GM18526 (cell line): Measurements from ENCODE around the gene RORC.

Source experiments
- POLR2A ChIP-seq: IDR thresholded peaks from 3 replicates; pipeline ENCODE4 v1.6.1; 2011; ENCODE audit not compliant: insufficient read length; ENCODE audit errors: extremely low read depth

RORC gene

DNA sequence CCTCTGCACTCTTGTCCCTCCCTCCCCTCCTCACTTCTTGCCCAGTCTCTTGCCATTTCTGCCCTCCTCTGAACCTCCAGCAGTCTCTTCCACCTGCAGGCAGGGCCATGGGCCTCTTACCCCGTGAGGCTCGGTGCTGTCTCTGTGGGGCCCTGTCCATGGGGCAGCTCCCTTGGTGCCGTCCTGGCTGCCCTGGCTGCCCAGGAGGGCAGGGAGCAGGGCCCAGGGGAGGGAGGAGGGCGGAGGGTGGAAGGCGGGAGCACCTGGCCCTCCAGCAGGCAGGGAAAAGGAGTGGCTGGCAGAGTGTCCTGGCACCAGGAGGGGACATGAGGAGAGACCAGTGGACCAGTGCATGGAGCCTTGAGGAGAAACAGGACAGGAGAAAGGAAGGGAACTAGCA is at the start of gene RORC:
Gene RORC (minus strand): TSS at position 198 of the 400 bp plus-strand sequence. CDS start 38 bp downstream, at position 160.
- TF ChIP-seq POLR2A: no peak

- TF ChIP-seq POLR2A: no peak
Observed at GRCh38 chr1:151875419-151876097, 44.0 kb upstream of the RORC start.

DNA sequence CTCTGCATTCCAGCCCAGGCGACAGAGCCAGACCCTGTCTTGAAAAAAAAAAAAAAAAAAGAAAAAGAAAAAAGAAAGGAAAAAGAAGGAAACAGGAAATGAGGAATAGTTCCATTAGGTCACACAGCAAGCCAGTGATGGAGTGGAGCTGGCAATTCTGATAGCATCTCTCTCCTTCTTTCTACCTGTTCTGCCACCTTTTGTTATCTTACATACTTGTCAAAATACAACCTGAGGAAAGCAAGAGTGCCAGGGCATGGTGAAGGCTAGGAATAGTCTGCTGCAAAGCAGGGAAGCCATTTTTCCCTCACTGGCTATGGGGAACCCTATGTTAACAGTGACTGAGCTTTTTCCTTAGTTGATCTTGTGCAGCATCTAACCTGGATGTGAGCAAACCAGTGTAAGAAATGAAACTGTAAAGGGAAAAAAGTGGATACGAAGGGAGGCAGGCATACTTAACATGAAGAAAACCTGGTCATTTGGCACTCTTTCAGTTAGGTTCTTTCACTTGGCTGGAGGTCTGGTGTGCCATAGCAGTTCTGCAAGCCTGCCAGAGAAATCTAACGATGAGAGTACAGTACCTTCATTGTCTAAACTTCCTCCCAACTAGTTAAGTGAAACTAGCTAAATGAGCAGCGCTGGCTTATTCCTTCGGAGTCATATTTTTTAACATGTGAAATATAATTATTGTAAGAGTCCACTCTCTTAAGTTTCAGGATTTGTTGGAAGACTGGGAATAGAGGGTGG is 39.9 kb upstream of the RORC start:
- TF ChIP-seq POLR2A: no peak

- TF ChIP-seq POLR2A: no peak
Observed at GRCh38 chr1:151868486-151868885, 36.9 kb upstream of the RORC start.

- TF ChIP-seq POLR2A: no peak
Observed at GRCh38 chr1:151867765-151868411, 36.3 kb upstream of the RORC start.

GRCh38 chr1:151867321-151867720 is 35.7 kb upstream of the RORC start:
- no peak for TF ChIP-seq POLR2A

DNA sequence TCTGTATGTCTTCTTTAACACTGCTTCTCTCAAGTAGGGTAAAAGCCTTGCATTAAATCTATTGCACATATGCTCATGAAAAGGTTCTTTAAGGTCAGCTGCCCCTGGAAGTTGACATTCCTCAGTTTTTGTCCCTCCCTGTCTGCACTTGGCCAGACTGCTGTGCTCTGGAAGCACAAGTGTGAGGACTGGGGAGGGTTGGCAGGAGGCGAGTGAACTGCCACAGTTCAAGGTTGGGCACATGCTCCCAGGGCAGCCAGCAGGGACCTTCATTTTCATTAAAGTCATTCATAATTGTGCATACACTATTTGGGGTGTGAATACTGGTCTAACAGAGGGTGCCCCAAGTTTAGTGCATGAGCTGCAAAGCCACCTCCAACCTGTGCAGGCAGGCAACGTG is 32.8 kb upstream of the RORC start:
- TF ChIP-seq POLR2A: no peak

DNA sequence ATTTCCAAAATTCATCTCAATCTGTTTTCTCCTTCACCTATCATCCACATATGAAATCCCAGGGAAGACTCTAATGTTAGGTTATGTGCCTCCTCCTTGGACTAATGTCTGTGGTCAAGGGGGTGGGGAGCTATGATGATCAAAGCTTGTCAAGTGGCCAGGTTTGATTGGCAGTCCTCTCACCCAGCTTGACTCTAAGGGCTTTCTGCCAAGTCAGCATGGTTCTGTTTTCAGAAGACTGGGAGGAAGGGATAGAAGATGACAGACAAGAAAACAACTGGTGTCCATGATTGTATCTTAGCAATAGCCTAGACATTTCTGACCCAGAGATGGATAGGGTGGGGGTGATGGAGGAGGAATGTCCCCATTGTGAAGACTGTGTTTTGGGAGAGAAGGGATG is 31.0 kb upstream of the RORC start:
- no peak for TF ChIP-seq POLR2A

DNA sequence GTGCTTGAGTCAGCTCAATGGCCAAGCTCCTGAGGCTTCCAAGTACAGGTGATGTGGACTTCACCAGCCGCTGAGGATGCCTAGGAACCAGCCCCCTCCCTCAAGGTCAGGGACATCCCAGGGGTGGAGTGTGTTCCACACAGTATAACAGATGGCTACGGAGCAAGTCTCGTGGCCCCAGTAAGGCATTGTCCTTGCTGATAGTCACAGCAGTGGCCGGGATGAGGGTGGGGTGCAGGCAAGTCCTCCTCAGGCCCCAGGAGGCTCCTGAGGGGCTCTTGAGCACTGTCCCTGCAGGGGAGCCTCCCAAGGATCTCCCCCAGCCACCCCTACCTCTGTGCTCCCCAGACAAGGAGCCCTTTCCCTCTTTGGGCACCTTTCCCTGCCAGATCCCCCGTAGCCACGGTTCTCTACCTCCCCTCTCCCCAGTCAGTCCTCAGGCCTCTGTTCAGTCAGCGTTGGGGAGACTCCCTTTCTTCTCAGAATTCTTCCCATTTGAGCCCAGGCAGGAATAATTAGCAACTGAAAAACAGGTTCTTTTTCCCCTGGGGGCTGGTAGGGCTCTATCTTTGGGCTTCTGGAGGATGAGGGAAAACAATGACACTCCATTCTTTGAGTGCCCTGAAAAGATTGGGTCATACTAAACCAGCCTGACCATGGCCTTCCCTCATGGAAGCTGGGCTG is 29.0 kb upstream of the RORC start:
- TF ChIP-seq POLR2A: no peak

GRCh38 chr1:151859891-151860293 is 28.3 kb upstream of the RORC start:
- no peak for TF ChIP-seq POLR2A

DNA sequence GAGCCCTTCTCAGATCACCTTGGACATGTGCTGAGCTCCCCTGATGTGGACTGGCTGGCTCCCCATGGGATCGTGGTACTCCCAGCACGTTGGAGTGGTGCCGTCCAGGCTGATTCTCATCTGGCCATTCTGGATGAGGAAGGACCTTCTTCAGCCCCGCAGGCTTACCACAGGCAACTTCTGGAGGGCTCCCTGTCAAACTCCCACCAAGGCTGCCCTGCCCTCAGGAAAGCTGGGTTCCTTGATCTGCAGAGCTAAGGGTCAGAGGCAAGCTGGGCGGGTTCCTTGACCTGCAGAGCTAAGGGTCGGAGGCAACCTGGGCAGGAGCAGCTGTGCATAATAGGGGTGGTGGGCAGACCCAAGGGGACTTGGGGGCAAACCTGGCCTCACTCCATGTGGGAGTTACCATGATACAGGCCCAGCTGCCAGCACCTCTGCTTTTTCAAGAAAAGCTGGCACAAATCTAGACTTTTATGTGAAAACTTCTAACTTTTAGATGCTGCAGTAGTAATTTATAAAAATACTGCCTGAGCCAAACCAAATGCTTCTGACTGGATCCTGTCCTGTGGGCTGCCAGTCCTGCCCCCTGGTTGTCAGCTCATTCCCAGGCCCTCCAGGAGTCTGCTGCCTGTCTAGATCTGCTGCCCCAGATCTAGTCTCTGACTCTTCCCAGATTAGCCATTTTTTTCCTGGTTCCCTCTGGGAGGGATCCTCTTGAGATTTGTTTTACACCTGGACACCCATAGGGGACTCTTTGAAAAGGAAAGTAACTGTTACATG is 27.5 kb upstream of the RORC start:
- TF ChIP-seq POLR2A: no peak

- TF ChIP-seq POLR2A: no peak
Observed at GRCh38 chr1:151858030-151858746, 26.6 kb upstream of the RORC start.

DNA sequence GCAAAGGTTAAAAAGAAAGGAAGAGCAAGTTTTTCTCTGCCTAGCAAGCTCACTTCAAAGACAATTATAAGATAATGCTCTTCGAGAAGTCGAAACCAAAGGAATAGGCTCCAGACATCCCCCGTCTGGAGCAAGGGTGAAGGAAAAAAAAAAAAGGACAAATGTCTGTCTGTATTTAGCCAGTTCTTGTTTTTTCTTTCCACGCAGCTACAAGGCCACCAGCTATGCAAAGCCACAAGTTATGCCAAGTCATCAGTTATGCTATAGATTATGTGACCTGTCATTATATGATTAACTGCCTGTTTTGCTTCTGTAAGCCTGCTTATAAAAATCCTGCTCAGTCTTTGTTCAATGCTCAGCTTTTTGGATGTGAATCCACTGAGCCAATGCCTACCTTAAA is 24.3 kb upstream of the RORC start:
- TF ChIP-seq POLR2A: no peak

DNA sequence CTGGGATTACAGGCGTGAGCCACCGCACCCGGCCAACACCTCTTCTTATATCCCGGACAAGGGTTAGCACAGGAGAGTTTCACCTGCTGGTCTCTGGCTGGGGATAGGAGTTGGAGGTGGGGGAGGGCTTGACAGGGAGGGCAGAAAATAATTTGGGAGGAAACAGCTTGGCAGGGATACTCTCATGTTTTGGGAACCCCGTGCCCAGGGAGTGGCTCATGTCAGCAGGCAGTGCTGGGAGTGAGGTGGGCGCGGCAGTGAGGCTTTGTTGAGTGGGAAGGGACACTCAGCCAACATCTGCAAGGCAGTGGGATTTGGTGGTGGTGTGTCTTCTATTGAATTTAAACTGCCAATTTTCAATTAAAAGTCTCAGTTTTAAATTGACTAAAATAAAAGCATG is 23.1 kb upstream of the RORC start:
- no peak for TF ChIP-seq POLR2A

- TF ChIP-seq POLR2A: no peak
Observed at GRCh38 chr1:151853411-151853943, 21.9 kb upstream of the RORC start, which contains the start of gene THEM5. THEM5 (minus strand) TSS chr1:151853712; CDS start chr1:151853565, 147 bp downstream.
